DMS 273 (cell line): Measurements from ENCODE around the gene ZNF17.
A peak's percentile ranks its signal among the peaks of the same experiment; 100 is the strongest.
"Not testable (repeated sequence)": the region's sequence is repeated elsewhere in the genome, so short reads cannot be mapped to it uniquely, and the experiment has no call there.

Experiments
- DNase-seq: peaks from one replicate; lab custom pipeline; 2025; ENCODE audit not compliant: unreplicated experiment; lab: John Stamatoyannopoulos, UW

The ZNF17 gene

DNA sequence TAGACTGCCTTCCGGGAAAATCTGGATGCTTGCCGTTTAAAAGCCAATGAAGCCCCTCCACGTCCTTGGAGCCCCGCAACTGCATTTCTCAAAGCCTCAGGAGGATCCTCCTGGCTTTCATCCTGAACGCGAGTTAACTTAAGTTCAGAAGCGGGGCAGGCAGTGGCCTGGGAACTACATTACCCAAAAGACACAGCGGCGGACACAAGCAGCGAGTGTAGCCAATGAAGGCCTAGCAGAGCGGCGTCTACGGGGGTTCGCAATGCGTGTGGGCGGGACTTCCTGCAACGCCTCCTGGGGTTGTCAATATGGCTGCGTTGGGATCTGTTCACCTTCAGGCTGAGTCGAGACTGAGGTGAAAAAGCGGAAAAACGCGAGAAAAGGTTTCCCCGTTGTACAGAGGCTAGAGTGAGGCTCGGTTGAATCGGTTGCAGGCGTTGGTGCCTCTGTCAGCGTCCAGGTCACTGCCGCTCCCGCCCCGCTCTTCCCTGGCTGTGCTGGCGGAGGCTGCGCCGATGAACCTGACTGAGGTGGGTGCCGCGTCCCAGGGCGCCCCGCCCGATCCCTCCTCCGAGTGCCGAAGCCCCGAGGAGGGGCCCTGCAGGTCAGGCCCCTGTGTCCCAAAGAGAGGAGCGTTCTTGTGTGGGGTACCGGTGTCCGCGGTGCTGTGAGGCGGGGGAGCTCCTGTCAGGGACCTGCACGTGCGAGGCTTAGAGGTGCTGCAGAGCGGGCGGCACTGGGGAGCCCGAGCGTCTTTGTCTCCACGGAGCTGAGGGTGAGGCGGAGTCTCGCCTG, at the start of gene ZNF17:
ZNF17 (plus strand) TSS at position 285 of the 795 bp plus-strand sequence. CDS start 2,455 bp downstream, outside the sequence.
- DNase-seq, result peak; percentile 98

DNA sequence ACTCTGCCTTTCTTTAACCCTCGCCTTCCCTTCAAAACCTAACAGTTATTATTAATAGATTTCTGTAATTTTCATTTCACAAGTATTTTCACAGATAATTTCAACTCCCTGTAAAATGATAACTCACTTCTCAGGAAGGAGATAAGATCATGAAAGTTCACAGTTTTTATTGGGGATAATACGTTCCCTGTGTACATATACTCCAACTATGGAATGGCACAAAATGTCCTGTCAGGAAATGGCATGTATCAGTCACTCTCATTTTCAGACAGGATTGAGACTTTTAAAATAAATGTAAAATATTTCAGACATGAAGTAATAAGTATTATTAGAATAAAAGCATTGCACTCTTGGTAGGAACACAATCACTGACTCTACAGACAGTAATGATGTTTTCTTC, 48.5 kb upstream of the ZNF17 start:
- no peak for DNase-seq

DNA sequence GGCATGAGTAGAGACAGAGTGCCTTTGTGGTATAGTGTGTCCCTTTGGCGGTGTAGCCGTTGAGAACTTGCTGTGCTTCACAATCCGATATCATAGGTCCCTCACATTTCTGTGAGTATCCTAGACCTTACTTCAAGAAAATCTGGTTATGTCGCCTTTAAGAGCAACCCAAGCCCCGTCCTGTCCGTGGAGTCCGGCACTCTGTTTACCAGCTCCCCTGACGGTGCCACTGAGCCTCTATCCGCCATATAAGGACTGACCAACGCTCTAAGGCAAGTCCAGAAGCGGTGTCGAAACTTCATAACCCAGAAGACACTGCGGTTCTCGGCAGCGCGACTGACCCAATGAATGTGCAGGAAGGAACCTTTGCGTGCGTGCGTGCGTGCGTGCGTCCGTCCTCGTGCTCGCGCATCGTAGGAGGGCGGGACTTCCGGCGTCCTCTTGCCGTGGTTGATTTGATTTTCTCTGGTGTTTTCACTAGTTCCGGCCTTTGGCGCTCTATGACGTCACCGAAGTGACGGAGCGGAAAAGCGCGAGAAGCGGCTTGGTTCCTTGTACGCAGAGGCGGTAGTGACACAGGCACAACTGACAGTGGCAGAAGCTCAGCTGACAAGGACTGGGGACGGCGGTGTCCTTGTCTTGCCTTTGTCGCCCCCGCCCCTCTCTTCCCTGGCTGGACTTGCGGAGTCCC, 47.8 kb upstream of the ZNF17 start, which contains the start of the genes TRAPPC2B and ZNF547:
TRAPPC2B (plus strand) TSS at position 555 of the 691 bp plus-strand sequence. CDS start 1,283 bp downstream, outside the sequence.
ZNF547 (plus strand) TSS at position 555 of the 691 bp plus-strand sequence. CDS start 5,005 bp downstream, outside the sequence.
- peak; percentile 99 for DNase-seq

DNA sequence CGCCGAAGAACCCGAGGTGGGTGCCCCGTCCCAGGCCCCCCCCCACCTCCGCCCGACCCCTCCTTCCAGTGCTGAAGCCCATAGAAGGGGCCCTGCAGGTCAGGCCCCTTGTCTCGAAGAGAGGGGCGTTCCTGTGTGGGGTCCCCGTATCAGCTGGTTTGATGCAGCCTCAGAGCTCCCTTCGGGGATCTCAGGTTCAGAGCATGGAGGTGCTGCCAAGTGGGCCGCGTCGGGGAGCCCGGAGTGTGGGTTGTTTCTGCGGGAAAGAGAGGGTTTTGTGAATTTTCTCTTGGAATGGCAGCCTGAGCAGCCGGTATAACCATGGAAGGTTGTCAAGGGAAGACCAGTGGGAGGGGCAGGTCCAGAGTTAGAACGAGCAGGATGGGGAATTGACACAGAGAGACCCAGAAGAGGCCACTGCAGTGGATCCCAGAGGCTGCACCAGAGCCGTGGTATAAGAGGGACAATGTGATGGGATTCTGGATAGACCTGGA, 47.2 kb upstream of the ZNF17 start:
- DNase-seq, result peak; percentile 44

DNA sequence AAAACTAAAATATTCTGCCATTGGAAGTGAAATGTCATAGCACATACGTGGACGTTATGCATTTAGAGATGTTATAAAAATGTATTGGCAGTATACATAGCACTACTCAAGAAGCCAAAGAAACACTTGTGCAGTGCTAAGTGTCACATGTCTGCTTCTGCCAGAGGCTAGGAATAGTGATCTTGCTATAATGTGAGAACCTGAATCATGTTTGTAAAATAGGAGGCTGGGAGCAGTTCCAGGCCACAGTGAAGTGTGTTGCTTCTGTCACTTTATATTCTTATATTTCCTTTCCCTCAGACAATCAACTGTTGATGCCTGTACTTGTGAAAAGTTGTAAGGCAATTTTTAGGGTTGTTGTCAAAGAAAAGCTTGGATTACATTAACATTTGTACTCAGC, 44.2 kb upstream of the ZNF17 start:
- DNase-seq, result no peak

DNA sequence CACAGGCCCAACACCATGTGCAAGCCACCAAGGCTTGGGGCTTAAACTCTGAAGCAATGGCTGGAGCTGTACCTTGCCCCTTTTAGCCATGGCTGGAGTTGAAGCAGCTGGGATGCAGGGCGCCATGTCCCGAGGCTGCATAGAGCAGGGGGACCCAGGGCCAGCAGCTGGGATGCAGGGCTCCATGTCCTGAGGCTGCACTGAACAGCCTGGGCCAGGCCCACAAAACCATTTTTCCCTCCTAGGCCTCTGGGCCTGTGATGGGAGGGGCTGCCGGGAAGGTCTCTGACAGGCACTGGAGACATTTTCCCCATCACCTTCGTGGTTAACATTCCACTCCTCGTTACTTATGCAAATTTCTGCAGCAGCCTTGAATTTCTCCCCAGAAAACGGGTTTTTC, 36.8 kb upstream of the ZNF17 start:
- no peak for DNase-seq

DNA sequence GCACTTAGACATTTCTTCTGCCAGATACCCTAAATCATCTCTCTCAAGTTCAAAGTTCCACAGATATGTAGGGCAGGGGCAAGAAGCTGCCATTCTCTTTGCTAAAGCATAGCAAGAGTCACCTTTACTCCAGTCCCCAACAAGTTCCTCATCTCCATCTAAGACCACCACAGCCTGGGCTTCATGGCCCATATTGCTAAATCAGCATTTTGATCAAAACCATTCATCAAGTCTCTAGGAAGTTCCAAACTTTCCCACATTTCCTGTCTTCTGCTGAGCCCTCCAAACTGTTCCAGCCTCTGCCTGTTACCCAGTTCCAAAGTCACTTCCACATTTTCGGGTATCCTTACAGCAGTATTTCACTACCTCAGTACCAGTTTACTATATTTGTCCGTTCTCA, 36.3 kb upstream of the ZNF17 start:
- DNase-seq, result not testable (repeated sequence)

DNA sequence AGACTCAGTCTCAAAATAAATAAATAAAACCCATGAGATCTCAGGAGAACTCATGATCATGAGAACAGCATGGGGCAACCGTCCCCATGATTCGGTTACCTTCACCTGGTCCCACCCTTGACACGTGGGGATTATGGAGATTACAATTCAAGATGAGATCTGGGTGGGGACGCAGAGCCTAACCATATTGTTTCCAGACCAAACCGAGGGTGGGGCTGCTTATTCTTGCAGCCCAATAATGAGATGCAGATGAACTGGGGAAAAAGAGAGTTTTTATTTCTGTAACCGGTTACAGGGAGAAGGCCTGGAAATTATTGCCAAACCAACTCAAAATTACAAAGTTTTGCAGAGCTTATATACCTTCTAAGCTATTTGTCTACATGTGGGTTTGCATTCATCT, 34.8 kb upstream of the ZNF17 start:
- DNase-seq, result no peak

DNA sequence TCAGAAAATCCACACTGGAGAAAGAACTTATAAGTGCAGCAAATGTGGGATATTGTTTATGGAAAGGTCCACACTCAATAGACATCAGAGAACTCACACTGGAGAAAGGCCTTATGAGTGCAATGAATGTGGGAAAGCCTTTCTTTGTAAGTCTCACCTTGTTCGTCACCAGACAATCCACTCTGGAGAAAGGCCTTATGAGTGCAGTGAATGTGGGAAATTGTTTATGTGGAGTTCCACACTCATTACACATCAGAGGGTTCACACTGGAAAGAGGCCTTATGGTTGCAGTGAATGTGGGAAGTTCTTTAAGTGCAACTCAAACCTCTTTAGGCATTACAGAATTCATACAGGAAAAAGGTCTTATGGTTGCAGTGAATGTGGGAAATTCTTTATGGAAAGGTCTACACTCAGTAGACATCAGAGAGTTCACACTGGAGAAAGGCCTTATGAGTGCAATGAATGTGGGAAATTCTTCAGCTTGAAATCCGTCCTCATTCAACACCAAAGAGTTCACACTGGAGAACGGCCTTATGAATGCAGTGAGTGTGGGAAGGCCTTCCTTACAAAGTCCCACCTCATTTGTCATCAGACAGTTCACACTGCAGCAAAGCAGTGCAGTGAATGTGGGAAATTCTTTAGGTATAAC, 33.3 kb upstream of the ZNF17 start:
- no peak for DNase-seq

DNA sequence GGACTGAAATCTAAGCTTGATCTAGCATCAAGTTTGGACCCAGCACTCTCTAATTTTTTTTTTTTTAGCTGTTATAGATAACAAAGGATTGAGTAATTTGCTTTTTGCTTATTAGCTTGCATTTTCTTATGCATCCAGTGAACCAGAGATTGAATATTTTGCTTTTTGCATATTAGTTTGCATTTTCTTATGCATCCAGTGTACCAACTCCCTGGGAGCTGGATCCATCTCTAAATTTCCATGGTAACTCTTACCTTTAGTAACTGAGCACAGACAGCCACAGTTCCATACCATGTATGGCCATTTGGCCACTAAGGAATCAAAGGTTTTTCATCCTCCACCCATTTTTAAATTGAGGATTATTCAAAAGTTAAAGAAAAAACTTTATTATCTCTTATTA, 30.0 kb upstream of the ZNF17 start:
- no peak for DNase-seq

DNA sequence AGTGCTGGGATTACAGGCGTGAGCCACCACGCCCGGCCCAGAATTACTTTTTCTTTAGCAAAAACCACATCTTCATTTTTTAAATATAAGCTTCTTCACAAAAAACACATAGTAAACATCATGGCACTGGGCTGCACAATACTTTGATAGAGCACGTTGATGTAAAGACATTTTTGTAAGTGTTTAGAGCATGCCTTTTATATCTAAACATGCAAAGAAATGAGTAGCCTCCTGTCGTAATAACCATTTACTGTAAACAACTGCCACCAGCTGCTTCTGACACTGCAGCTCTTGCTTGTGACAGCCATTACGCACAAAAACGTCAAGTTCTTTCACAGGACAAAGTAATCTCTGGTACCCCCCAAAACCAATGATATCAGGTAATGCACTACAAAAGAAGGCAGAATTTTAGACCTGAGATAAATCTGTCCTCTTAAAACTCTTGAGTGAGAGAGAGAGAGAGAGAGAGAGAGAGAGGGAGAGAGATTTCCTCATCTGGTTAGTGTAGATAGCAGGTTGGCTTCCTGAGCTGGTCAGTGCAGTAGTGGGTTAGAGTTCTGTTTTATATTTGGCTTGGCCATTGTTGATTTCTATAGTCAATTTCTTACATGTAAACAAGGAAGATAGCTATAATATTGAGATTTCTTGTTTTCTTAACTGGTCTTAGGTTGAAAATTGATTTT, 28.0 kb upstream of the ZNF17 start:
- no peak for DNase-seq

DNA sequence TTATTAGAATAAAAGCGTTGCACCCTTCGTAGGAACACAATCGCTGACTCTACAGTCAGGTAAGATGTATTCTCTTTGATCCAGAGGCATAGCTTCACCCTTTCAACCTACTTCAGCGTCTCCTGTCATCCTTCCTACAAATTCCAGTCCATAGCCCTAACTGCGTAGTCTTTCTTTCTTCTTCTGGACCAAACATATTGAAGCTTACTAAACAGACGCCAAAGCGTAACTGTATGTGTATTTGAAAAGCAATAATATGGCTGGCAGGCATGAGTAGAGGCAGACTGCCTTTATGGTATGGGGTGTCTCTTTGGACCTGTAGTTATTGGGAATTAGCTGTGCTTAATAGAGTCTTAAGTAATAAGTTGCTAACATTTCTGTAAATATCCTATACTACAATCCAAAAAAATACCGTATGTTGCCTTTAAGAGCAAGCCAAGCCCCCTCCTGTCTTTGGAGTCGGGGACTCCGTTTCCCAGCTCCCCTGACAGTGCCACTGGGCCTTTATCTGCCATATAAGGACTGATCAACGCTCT, 21.7 kb upstream of the ZNF17 start:
- no peak for DNase-seq

DNA sequence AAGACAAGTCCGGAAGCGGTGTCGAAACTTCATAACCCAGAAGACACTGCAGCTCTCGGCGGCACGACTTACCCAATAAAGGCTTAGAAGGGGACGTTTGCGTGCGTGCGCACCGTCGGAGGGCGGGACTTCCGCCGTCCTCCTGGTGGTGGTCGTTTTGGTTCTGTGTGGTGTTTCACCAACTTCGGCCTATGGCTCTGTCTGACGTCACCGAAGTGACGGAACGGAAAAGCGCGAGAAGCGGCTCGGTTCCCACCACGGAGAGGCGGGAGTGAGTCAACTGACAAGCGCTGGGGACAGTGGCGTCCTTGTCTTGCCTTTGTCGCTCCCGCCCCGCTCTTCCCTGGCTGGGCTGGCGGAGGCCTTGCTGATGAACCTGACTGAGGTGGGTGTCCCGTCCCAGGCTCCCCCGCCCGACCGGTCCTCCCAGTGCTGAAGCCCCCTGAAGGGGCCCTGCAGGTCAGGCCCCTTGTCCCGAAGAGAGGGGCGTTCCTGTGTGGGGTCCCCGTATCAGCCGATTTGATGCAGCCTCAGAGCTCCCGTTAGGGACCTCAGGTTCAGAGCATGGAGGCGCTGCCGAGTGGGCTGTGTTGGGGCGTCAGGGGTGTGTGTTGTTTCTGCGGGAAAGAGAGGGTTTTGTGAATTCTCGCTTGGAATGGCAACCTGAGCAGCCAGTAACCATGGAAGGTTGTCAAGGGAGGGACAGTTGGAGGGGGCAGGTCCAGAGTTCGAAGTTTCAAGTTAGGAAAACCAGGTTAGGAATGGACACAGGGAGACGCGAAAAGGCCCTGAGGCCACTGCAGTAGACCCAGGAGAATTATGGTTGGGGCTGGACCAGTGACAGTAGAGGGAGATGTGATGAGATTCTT, 21.0 kb upstream of the ZNF17 start, which contains the start of gene ZNF548:
ZNF548 (plus strand) TSS at position 125 of the 869 bp plus-strand sequence; CDS start at position 371, 246 bp downstream.
- peak; percentile 99 for DNase-seq

DNA sequence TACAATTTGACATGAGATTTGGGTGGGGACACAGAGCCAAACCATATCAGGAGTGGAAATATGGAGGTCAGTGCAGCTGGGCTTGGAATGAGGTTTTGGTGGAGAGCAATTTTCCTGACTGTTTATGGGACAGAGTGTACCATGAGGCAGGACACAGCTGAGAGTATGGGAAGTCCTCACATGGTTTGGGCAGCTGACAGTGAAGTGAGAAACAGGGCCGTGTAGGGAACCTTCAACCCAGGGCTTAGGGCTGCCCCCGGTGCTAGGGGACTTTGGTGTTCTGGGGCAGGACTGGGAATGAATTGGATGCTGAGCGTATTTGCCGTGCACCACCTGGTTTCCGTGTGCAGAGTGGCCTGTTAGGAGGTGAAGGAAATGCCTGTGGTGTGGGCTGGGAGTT, 15.3 kb upstream of the ZNF17 start:
- DNase-seq, result no peak

DNA sequence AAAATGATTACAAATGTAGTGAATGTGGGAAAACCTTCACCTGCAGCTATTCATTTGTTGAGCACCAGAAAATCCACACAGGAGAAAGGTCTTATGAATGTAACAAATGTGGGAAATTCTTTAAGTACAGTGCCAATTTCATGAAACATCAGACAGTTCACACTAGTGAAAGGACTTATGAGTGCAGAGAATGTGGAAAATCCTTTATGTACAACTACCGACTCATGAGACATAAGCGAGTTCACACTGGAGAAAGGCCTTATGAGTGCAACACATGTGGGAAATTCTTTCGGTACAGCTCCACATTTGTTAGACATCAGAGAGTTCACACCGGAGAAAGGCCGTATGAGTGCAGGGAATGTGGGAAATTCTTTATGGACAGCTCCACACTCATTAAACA, 12.1 kb upstream of the ZNF17 start:
- DNase-seq, result no peak

DNA sequence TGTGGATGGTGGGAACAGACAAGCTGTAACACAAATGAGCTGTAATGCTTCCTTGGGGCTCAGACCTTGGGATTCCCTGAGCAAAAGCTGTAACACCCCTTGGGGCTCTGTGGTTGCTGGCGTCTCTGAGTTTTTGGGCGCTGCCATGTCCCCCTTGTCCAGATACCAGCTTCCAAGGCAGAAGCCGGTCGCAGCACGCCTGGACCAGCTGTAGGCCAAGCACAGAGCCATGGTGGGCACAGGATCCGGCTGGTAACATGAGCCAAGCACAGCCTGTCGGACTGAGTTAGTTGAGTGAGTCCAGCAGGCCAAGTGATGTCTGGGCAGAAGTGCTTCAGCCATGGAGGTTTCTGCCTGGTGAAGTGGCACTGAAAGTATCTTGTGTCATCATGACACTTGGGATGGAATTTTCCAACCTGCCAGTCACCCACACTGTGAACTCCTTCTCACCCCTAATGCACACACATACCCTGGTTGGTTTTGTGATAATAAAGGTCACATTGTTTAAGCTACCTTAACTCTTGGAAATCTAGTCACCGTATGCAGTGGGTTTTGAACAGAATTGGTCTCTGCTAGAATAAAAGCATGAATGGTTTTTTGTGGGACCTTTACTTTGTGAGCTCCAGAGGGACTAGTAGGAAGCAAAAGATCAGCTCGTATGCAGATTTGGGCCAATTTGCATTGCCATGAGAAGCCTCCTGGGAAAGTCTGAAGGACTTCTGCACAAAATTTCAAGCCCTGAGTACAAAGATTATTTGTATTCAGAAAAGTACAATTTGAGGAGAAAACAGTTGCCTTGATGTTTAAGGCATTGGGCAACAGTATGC, 7.0 kb upstream of the ZNF17 start:
- no peak for DNase-seq

DNA sequence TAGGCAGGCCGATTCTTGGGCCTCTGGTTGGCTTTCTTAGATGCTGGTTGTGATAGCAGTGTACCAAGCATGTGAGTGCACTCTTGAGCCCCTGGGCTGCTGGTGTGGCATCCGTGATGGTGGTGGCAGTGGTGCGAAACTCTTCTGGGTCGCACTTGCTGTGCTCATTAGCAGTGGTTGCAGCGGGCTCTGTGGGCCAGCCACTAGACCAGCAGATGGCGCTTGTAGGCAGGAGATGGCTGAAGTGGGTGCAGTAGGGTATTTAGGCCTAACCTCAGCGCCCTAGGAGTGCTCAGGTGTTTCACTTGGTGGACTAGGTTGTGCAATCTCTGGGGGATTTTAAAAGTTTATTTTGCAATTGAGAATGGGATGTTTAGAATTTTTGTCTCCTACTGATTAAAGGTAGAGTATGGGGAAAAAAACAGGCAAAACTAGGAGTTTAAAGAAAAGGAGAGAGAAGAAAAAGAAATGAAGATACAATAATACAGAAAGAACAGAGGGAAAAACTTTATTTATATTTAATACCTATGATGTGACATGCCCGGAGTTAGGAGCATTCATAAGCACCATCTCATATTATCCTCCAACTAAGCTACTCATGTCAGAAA, 4.3 kb upstream of the ZNF17 start:
- DNase-seq, result peak; percentile 84

DNA sequence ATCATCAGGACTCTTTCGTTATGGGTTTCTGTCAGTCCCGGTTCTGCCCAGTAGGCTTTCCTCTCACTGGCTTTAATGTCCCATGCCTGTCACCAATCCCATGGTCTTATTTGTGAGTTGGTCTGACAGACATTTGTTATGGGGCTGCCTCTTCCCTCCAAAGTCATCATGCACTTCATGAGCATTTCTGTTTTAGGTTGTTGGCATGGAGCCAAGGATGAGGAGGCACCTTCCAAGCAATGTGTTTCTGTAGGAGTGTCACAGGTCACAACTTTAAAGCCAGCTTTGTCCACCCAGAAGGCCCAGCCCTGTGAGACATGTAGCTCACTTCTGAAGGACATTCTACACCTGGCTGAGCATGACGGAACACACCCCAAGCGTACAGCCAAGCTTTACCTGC, 8.5 kb downstream of the ZNF17 start:
- no peak for DNase-seq
